GM23338 (cell line): ENCODE results near the gene TM7SF3. TPM values are rescaled to one million over a fixed set of nuclear protein-coding genes. Genes with fewer than 3 reads are reported as not detected.

Experiments used
- ATAC-seq: fragments of 200-7000 bp; cut with Tn5 transposase; 3 replicates; pipeline ENCODE4 v1.9.1; 2020
- DNase-seq: peaks from one replicate; pipeline ENCODE4 v3.0.0-alpha.2; 2015; ENCODE audit warnings: low spot score
- H2AFZ ChIP-seq: fragments of 200-600 bp; sonication (generic); 2 replicates; pipeline ENCODE4 v1.8.0; 2016; ENCODE audit warnings: antibody characterized with exemption, mild to moderate bottlenecking, moderate library complexity
- H3F3A ChIP-seq: fragments of 200-600 bp; sonication (generic); replicated peaks from 2 replicates; pipeline ENCODE4 v1.8.0; 2017; ENCODE audit warnings: antibody characterized with exemption, mixed run types, low read depth
- H3K27ac ChIP-seq: fragments of 200-600 bp; sonication (generic); 2 replicates; pipeline ENCODE4 v1.6.1; 2016; ENCODE audit warnings: low read depth
- H3K27me3 ChIP-seq: fragments of 200-600 bp; sonication (generic); 2 replicates; pipeline ENCODE4 v1.8.0; 2016; ENCODE audit warnings: mild to moderate bottlenecking, mixed run types, moderate library complexity; ENCODE audit not compliant: insufficient read depth
- H3K36me3 ChIP-seq: fragments of 200-600 bp; sonication (generic); 2 replicates; pipeline ENCODE4 v1.8.0; 2016; ENCODE audit warnings: mild to moderate bottlenecking; ENCODE audit not compliant: insufficient read depth
- H3K4me1 ChIP-seq: fragments of 200-600 bp; sonication (generic); 2 replicates; pipeline ENCODE4 v1.8.0; 2016; ENCODE audit warnings: mild to moderate bottlenecking, moderate library complexity; ENCODE audit not compliant: insufficient read depth
- H3K4me2 ChIP-seq: fragments of 200-600 bp; sonication (generic); 2 replicates; pipeline ENCODE4 v1.7.1; 2017; ENCODE audit warnings: mixed run types
- H3K4me3 ChIP-seq: fragments of 200-600 bp; sonication (generic); 2 replicates; pipeline ENCODE4 v1.6.1; 2016; ENCODE audit warnings: mixed run types
- H3K79me2 ChIP-seq: fragments of 200-600 bp; sonication (generic); replicated peaks from 2 replicates; pipeline ENCODE4 v1.8.0; 2017; ENCODE audit warnings: mild to moderate bottlenecking; ENCODE audit not compliant: insufficient read depth
- H3K9me2 ChIP-seq: fragments of 200-600 bp; sonication (generic); 2 replicates; pipeline ENCODE4 v1.8.0; 2017; ENCODE audit not compliant: insufficient read depth
- H4K20me1 ChIP-seq: fragments of 200-600 bp; sonication (generic); replicated peaks from 2 replicates; pipeline ENCODE4 v1.8.0; 2017; ENCODE audit warnings: mild to moderate bottlenecking; ENCODE audit not compliant: insufficient read depth
- H3K27ac Mint-ChIP-seq: 2 replicates; pipeline ENCODE4 v1.8.0; 2020; ENCODE audit warnings: inconsistent platforms, mild to moderate bottlenecking, moderate library complexity, mixed read lengths
- H3K27me3 Mint-ChIP-seq: 3 replicates; pipeline ENCODE4 v1.8.0; 2022; ENCODE audit warnings: low read depth, mild to moderate bottlenecking, moderate library complexity, mixed read lengths, inconsistent platforms; ENCODE audit not compliant: insufficient read depth, poor library complexity
- H3K36me3 Mint-ChIP-seq: 3 replicates; pipeline ENCODE4 v1.8.0; 2021; ENCODE audit warnings: low read depth, mild to moderate bottlenecking, inconsistent platforms, moderate library complexity, mixed read lengths
- H3K4me1 Mint-ChIP-seq: 3 replicates; pipeline ENCODE4 v1.8.0; 2020; ENCODE audit warnings: mild to moderate bottlenecking, inconsistent platforms, mixed read lengths
- H3K4me3 Mint-ChIP-seq: 3 replicates; pipeline ENCODE4 v1.8.0; 2021; ENCODE audit warnings: moderate library complexity, mild to moderate bottlenecking, inconsistent platforms, mixed read lengths
- H3K9me3 Mint-ChIP-seq: 3 replicates; pipeline ENCODE4 v1.8.0; 2020; ENCODE audit warnings: moderate library complexity, mild to moderate bottlenecking, inconsistent platforms, mixed read lengths
- CREB1 ChIP-seq: fragments of 250-450 bp; sonication (Bioruptor Pico); IDR thresholded peaks from 2 replicates; pipeline ENCODE4 v1.5.0; 2020; ENCODE audit warnings: low read depth, mild to moderate bottlenecking, moderate library complexity
- CTCF ChIP-seq, 2 experiments: fragments of 200-600 bp in 1 of 2; sonication (generic) in 1 of 2; conservative IDR thresholded peaks; 2 replicates each; pipeline versions ENCODE4 v1.5.1 to v1.6.1; 2016 to 2017; ENCODE audit warnings: antibody characterized with exemption in 2 of 2, low read depth in 2 of 2, mild to moderate bottlenecking in 2 of 2, moderate library complexity in 1 of 2
- EZH2 ChIP-seq: fragments of 200-600 bp; sonication (generic); IDR thresholded peaks from one replicate; pipeline ENCODE4 v1.8.0; 2017; ENCODE audit warnings: antibody characterized with exemption, mild to moderate bottlenecking, low read depth; ENCODE audit not compliant: unreplicated experiment
- EZH2phosphoT487 ChIP-seq: fragments of 200-600 bp; sonication (generic); IDR thresholded peaks from one replicate; pipeline ENCODE4 v1.8.1; 2018; ENCODE audit warnings: antibody characterized with exemption; ENCODE audit not compliant: unreplicated experiment
- JUNB ChIP-seq: IDR thresholded peaks from one replicate; pipeline ENCODE4 v1.6.1; 2016; ENCODE audit warnings: antibody characterized with exemption; ENCODE audit not compliant: unreplicated experiment
- NANOG ChIP-seq: IDR thresholded peaks from 2 replicates; pipeline ENCODE4 v1.6.1; 2016; ENCODE audit warnings: antibody characterized with exemption, borderline replicate concordance
- POLR2AphosphoS5 ChIP-seq: IDR thresholded peaks from 2 replicates; pipeline ENCODE4 v1.6.1; 2016; ENCODE audit warnings: antibody characterized with exemption, low read depth
- REST ChIP-seq: IDR thresholded peaks from one replicate; pipeline ENCODE4 v1.6.1; 2018; ENCODE audit warnings: antibody characterized with exemption; ENCODE audit not compliant: unreplicated experiment
- ZNF114 ChIP-seq: fragments of 250-450 bp; sonication (Bioruptor Pico); IDR thresholded peaks from 2 replicates; pipeline ENCODE4 v1.5.0; 2020; ENCODE audit warnings: mild to moderate bottlenecking, moderate library complexity
- ZNF331 ChIP-seq: fragments of 250-450 bp; sonication (Bioruptor Pico); IDR thresholded peaks from 2 replicates; pipeline ENCODE4 v1.5.0; 2020; ENCODE audit warnings: low read depth, mild to moderate bottlenecking, moderate library complexity
- ZNF462 ChIP-seq: fragments of 250-450 bp; sonication (Bioruptor Pico); IDR thresholded peaks from 2 replicates; pipeline ENCODE4 v1.5.0; 2020; ENCODE audit warnings: mild to moderate bottlenecking, moderate library complexity
- polyA plus RNA-seq: library from polyadenylated mRNA; unstranded; fragments of >200 nt; fragmentation: Nextera tagmentation; extraction: Ambion mirVana; gene quantifications from 2 replicates; pipeline ENCODE4 v1.2.1, GENCODE V29; 2016
- total RNA-seq: library from RNA; depleted of rRNA; stranded (reverse); fragments of >200 nt; shearing (Covaris generic); gene quantifications from 2 replicates; pipeline ENCODE4 v1.2.3, GENCODE V29; 2014

Gene TM7SF3
- total and polyA plus RNA-seq, 2 experiments from 2014 or later, result 30.3 to 121 TPM

- TF ChIP-seq REST, result no peak
Measured at GRCh38 chr12:26948309-26948708, 65.9 kb downstream of the TM7SF3 start (continued).

- no peaks in the 10 kb centered on the region; the same call in 2 of the 3 replicates for H3K36me3 Mint-ChIP-seq
- Histone ChIP-seq H3K79me2 (peaks cover 89% of the 10 kb centered on the region), H3K27me3 (no peaks in the 10 kb centered on the region), H3K4me2 (no peak overlapping the region), H2AFZ (no peak overlapping the region), H3K4me3 (no peak overlapping the region), H3K36me3 (no peaks in the 10 kb centered on the region), H3K9me2 (no peaks in the 10 kb centered on the region), H3F3A (no peaks in the 10 kb centered on the region), H3K27ac (no peak overlapping the region), H3K4me1 (peaks cover 20% of the 10 kb centered on the region), H4K20me1 (peaks cover 36% of the 10 kb centered on the region)
- peaks cover 3% of the 10 kb centered on the region; the same call in 2 of the 3 replicates for H3K9me3 Mint-ChIP-seq
- no peak overlapping the region for H3K4me3 Mint-ChIP-seq
- H3K4me1 Mint-ChIP-seq, result peaks cover 12% of the 10 kb centered on the region
- ATAC-seq (no peak), DNase-seq (no peak)
- H3K27ac Mint-ChIP-seq, result no peak overlapping the region
- H3K27me3 Mint-ChIP-seq, result peaks cover 10% of the 10 kb centered on the region
- TF ChIP-seq ZNF114 (CRISPR knock-in tag) (no peak), REST (no peak), EZH2phosphoT487 (no peak), JUNB (no peak), ZNF462 (CRISPR knock-in tag) (no peak), CTCF (conservative IDR thresholded peaks at IDR 0.05; ENCODE audit: low read depth in 2 of 2) (no peak), EZH2 (no peak), POLR2AphosphoS5 (no peak), ZNF331 (CRISPR knock-in tag) (no peak), CREB1 (CRISPR knock-in tag) (no peak), NANOG (no peak)
Measured at GRCh38 chr12:26941215-26941594, 73.0 kb downstream of the TM7SF3 start.
